HCT116 (cell line): Measurements from ENCODE around the gene ZNF773. TPM values are rescaled to one million over a fixed set of nuclear protein-coding genes. Genes with fewer than 3 reads are reported as not detected.

ENCODE experiments used
- ATAC-seq: fragments of 200-7000 bp; cut with Tn5 transposase; 2 replicates; pipeline ENCODE4 v1.9.1; 2020; ENCODE audit warnings: mild to moderate bottlenecking, moderate library complexity
- BruUV-seq: library from RNA; stranded (reverse); fragments of 400-500 nt; replicated peaks from 2 replicates; lab custom pipeline; 2021; lab: Mats Ljungman, UMichigan
- CTCF ChIA-PET: fragments of 300-600 bp; sonication (Branson Sonifier 250); formaldehyde crosslinking; loops from one replicate; lab custom pipeline; 2021; ENCODE audit warnings: antibody characterized with exemption; lab: Charles Lee
- POLR2A ChIA-PET: fragments of 300-600, 350-600 bp; sonication (Branson Sonifier 250); formaldehyde crosslinking; loops from one replicate; lab custom pipeline; 2021; ENCODE audit warnings: antibody characterized with exemption; lab: Charles Lee
- RAD21 ChIA-PET, 2 experiments: fragments of 300-600 bp; sonication (Branson Sonifier 250); formaldehyde crosslinking; loops; one replicate each; lab custom pipeline; 2023; ENCODE audit warnings: low total read pairs in 2 of 2; ENCODE audit not compliant: uncharacterized antibody in 2 of 2, unreplicated experiment in 2 of 2, low non-redundant PET in 1 of 2; lab: Charles Lee
- DNase-seq: peaks from one replicate; pipeline ENCODE4 v3.0.0-alpha.2; 2010; ENCODE audit warnings: low read depth, low spot score
- H2AFZ ChIP-seq: fragments of 200-600 bp; shearing (Covaris generic), sonication (generic); 2 replicates; pipeline ENCODE4 v1.6.1; 2017; ENCODE audit warnings: low read depth, mixed run types, mixed read lengths, antibody characterized with exemption, low read length; ENCODE audit not compliant: poor library complexity, severe bottlenecking
- H3K27ac ChIP-seq: 2 replicates; pipeline ENCODE4 v1.5.1; 2012; ENCODE audit warnings: low read depth, low read length
- H3K27me3 ChIP-seq: fragments of 200-600 bp; sonication (generic); 2 replicates; pipeline ENCODE4 v1.6.1; 2016; ENCODE audit warnings: mixed run types, low read length, mixed read lengths; ENCODE audit not compliant: insufficient read depth
- H3K36me3 ChIP-seq, 2 experiments: fragments of 200-500 bp in 1 of 2; fragments of 200-600 bp in 1 of 2; sonication (Bioruptor generic) in 1 of 2; sonication (generic) in 1 of 2; 2 replicates each; pipeline versions ENCODE4 v1.5.1 to v1.6.1; 2014 to 2016; ENCODE audit warnings: low read length in 2 of 2, inconsistent platforms in 1 of 2, mixed read lengths in 1 of 2, mixed run types in 1 of 2; ENCODE audit not compliant: insufficient read depth in 2 of 2, control insufficient read depth in 1 of 2
- H3K4me1 ChIP-seq, 2 experiments: fragments of 200-600 bp in 1 of 2; sonication (generic) in 1 of 2; 2 replicates each; pipeline versions ENCODE4 v1.5.1 to v1.6.1; 2012 to 2017; ENCODE audit warnings: low read length in 2 of 2, inconsistent platforms in 1 of 2, mild to moderate bottlenecking in 1 of 2, mixed read lengths in 1 of 2, mixed run types in 1 of 2, moderate library complexity in 1 of 2; ENCODE audit not compliant: insufficient read depth in 2 of 2, control insufficient read depth in 1 of 2
- H3K4me2 ChIP-seq: fragments of 200-600 bp; sonication (generic); 2 replicates; pipeline ENCODE4 v1.6.1; 2017; ENCODE audit warnings: mixed run types, low read length, mixed read lengths
- H3K4me3 ChIP-seq, 2 experiments: fragments of 200-600 bp in 1 of 2; sonication (generic) in 1 of 2; replicated peaks in 1 of 2; 2 replicates each; pipeline ENCODE4 v1.5.1; 2011 to 2016; ENCODE audit warnings: low read length in 2 of 2, control low read depth in 1 of 2, low read depth in 1 of 2, mild to moderate bottlenecking in 1 of 2, mixed read lengths in 1 of 2, mixed run types in 1 of 2
- H3K79me2 ChIP-seq: fragments of 200-600 bp; sonication (generic); 2 replicates; pipeline ENCODE4 v1.6.1; 2017; ENCODE audit warnings: mild to moderate bottlenecking, mixed run types, low read length, moderate library complexity, mixed read lengths; ENCODE audit not compliant: insufficient read depth
- H3K9ac ChIP-seq: fragments of 200-600 bp; sonication (generic); 2 replicates; pipeline ENCODE4 v1.6.1; 2016; ENCODE audit warnings: low read length, mixed read lengths
- H3K9me2 ChIP-seq: fragments of 200-600 bp; sonication (generic), shearing (Covaris generic); 2 replicates; pipeline ENCODE4 v1.6.1; 2017; ENCODE audit warnings: mixed run types, mild to moderate bottlenecking, moderate library complexity; ENCODE audit not compliant: insufficient read depth
- H3K9me3 ChIP-seq, 2 experiments: fragments of 200-500 bp in 1 of 2; fragments of 200-600 bp in 1 of 2; sonication (Bioruptor generic) in 1 of 2; sonication (generic) in 1 of 2; 2 replicates each; pipeline ENCODE4 v1.6.1; 2014 to 2017; ENCODE audit warnings: low read length in 2 of 2, mixed read lengths in 2 of 2, inconsistent platforms in 1 of 2, low read depth in 1 of 2, mild to moderate bottlenecking in 1 of 2, mixed run types in 1 of 2, moderate library complexity in 1 of 2; ENCODE audit not compliant: control insufficient read depth in 1 of 2, insufficient read depth in 1 of 2
- H4K20me1 ChIP-seq: fragments of 200-600 bp; sonication (generic), shearing (Covaris generic); 2 replicates; pipeline ENCODE4 v1.6.1; 2017; ENCODE audit warnings: mixed run types, mild to moderate bottlenecking, moderate library complexity; ENCODE audit not compliant: insufficient read depth
- CBX3 ChIP-seq: IDR thresholded peaks from 2 replicates; pipeline ENCODE4 v1.6.1; 2012; ENCODE audit warnings: low read depth
- ELF1 ChIP-seq: IDR thresholded peaks from 2 replicates; pipeline ENCODE4 v1.6.1; 2012; ENCODE audit warnings: low read depth, borderline replicate concordance
- EZH2 ChIP-seq: fragments of 200-600 bp; sonication (generic); IDR thresholded peaks from 2 replicates; pipeline ENCODE4 v1.6.1; 2017; ENCODE audit warnings: antibody characterized with exemption, mixed run types
- EZH2phosphoT487 ChIP-seq: fragments of 200-600 bp; IDR thresholded peaks from 2 replicates; pipeline ENCODE4 v1.6.1; 2018; ENCODE audit warnings: antibody characterized with exemption, borderline replicate concordance
- JUND ChIP-seq: IDR thresholded peaks from 2 replicates; pipeline ENCODE4 v1.6.1; 2012
- POLR2AphosphoS5 ChIP-seq: IDR thresholded peaks from 2 replicates; pipeline ENCODE4 v1.6.1; 2011; ENCODE audit warnings: mild to moderate bottlenecking, low read depth, low read length, moderate library complexity
- RAD21 ChIP-seq: IDR thresholded peaks from 2 replicates; pipeline ENCODE4 v1.6.1; 2012; ENCODE audit warnings: low read depth, mild to moderate bottlenecking
- SP1 ChIP-seq: IDR thresholded peaks from 2 replicates; pipeline ENCODE4 v1.6.1; 2012; ENCODE audit warnings: low read depth
- SRF ChIP-seq: IDR thresholded peaks from 2 replicates; pipeline ENCODE4 v1.6.1; 2012; ENCODE audit warnings: low read depth
- TCF7L2 ChIP-seq: IDR thresholded peaks from 2 replicates; pipeline ENCODE4 v1.7.0; 2011; ENCODE audit warnings: borderline replicate concordance, inconsistent platforms; ENCODE audit not compliant: insufficient read depth, insufficient read length; ENCODE audit errors: extremely low read depth
- YY1 ChIP-seq: IDR thresholded peaks from 2 replicates; pipeline ENCODE4 v1.6.1; 2011; ENCODE audit warnings: low read length, low read depth, moderate library complexity, mild to moderate bottlenecking; ENCODE audit not compliant: insufficient replicate concordance; ENCODE audit errors: extremely low read depth
- ZFX ChIP-seq: fragments of 450-650 bp; IDR thresholded peaks from 2 replicates; pipeline ENCODE4 v1.6.1; 2017
- intact Hi-C: fragments of 100-400 bp; cut with micrococcal nuclease; formaldehyde crosslinking; loops from 2 replicates; pipeline ENCODE4 v1.10.0; 2022
- total RNA-seq: library from RNA; stranded (reverse); gene quantifications from one replicate; pipeline ENCODE4 v1.2.1, GENCODE V29; 2021; ENCODE audit not compliant: unreplicated experiment
- TF ChIP-seq, protein P1 (sequence below), 3 experiments: fragments of 200-600 bp in 1 of 3; sonication (generic) in 1 of 3; IDR thresholded peaks in 2 of 3; conservative IDR thresholded peaks in 1 of 3; 2 replicates each; pipeline ENCODE4 v1.5.1; 2012 to 2017; ENCODE audit warnings: low read depth in 2 of 3, low read length in 2 of 3, antibody characterized with exemption in 1 of 3, borderline replicate concordance in 1 of 3, control low read depth in 1 of 3, mild to moderate bottlenecking in 1 of 3, mixed read lengths in 1 of 3, mixed run types in 1 of 3, moderate library complexity in 1 of 3; ENCODE audit not compliant: insufficient read depth in 1 of 3
- TF ChIP-seq, protein P2 (sequence below): IDR thresholded peaks from 2 replicates; pipeline ENCODE4 v1.6.1; 2011; ENCODE audit warnings: mild to moderate bottlenecking, low read length, moderate library complexity; ENCODE audit not compliant: insufficient replicate concordance; ENCODE audit errors: extremely low read depth

Gene ZNF773
- total RNA-seq, 1 experiment from 2014 or later: 0.42 TPM

DNA sequence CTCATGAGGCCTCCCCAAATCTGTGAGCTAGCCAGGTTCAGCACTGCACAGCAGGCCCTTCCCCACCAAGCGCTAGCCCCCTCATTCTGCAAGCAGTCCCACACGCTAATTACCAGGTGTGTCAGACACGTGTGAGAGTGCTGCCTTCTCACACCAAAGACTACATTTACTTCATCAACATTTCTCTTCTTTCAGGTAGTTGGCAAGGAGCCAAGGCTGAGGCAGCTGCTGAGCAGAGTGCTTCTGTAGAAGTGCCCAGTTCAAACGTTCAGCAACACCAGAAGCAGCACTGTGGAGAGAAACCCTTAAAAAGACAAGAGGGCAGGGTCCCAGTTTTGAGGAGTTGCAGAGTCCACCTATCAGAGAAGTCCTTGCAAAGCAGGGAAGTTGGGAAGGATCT is 6.4 kb downstream of the ZNF773 start:
- CTCF ChIA-PET: no interaction called here
- Histone ChIP-seq H4K20me1 (no peaks in the 10 kb centered on the region), H3K27me3 (no peaks in the 10 kb centered on the region), H3K9me3 (peaks cover 0 to 3% of the 10 kb centered on the region in 2 experiments; a peak in 1 of 4 replicates), H3K4me3 (no peak overlapping the region), H3K9me2 (no peaks in the 10 kb centered on the region), H3K79me2 (no peaks in the 10 kb centered on the region), H3K27ac (no peak overlapping the region), H3K4me1 (no peaks in the 10 kb centered on the region), H3K9ac (no peak overlapping the region), H3K36me3 (no peaks in the 10 kb centered on the region), H2AFZ (no peak overlapping the region), H3K4me2 (no peak overlapping the region)
- ATAC-seq (no peak), DNase-seq (no peak)
- intact Hi-C loops: no loop called here
- TF ChIP-seq TCF7L2 (no peak), CBX3 (no peak), JUND (no peak), ZFX (no peak), EZH2 (no peak), EZH2phosphoT487 (no peak), ELF1 (no peak), SRF (no peak), POLR2AphosphoS5 (no peak), SP1 (no peak), YY1 (no peak), RAD21 (no peak)
- TF ChIP-seq, protein P1, sequence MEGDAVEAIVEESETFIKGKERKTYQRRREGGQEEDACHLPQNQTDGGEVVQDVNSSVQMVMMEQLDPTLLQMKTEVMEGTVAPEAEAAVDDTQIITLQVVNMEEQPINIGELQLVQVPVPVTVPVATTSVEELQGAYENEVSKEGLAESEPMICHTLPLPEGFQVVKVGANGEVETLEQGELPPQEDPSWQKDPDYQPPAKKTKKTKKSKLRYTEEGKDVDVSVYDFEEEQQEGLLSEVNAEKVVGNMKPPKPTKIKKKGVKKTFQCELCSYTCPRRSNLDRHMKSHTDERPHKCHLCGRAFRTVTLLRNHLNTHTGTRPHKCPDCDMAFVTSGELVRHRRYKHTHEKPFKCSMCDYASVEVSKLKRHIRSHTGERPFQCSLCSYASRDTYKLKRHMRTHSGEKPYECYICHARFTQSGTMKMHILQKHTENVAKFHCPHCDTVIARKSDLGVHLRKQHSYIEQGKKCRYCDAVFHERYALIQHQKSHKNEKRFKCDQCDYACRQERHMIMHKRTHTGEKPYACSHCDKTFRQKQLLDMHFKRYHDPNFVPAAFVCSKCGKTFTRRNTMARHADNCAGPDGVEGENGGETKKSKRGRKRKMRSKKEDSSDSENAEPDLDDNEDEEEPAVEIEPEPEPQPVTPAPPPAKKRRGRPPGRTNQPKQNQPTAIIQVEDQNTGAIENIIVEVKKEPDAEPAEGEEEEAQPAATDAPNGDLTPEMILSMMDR (IDR thresholded peaks at IDR 0.05 in 2 of 3, conservative IDR thresholded peaks at IDR 0.05 in 1 of 3; ENCODE audit: borderline replicate concordance in 1 of 3, insufficient read depth in 1 of 3, low read depth in 2 of 3, low read length in 2 of 3): no peak
- TF ChIP-seq, protein P2, sequence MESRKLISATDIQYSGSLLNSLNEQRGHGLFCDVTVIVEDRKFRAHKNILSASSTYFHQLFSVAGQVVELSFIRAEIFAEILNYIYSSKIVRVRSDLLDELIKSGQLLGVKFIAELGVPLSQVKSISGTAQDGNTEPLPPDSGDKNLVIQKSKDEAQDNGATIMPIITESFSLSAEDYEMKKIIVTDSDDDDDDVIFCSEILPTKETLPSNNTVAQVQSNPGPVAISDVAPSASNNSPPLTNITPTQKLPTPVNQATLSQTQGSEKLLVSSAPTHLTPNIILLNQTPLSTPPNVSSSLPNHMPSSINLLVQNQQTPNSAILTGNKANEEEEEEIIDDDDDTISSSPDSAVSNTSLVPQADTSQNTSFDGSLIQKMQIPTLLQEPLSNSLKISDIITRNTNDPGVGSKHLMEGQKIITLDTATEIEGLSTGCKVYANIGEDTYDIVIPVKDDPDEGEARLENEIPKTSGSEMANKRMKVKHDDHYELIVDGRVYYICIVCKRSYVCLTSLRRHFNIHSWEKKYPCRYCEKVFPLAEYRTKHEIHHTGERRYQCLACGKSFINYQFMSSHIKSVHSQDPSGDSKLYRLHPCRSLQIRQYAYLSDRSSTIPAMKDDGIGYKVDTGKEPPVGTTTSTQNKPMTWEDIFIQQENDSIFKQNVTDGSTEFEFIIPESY: no peak
- RAD21 ChIA-PET: no interaction called here
- POLR2A ChIA-PET: no interaction called here
- no TSS peak for BruUV-seq
